HCT116 (cell line): ENCODE measurements around the gene KDM2B. TPM values are rescaled to one million over a fixed set of nuclear protein-coding genes. Genes with fewer than 3 reads are reported as not detected.

ENCODE experiments used
- ATAC-seq: fragments of 200-7000 bp; cut with Tn5 transposase; 2 replicates; pipeline ENCODE4 v1.9.1; 2020; ENCODE audit warnings: mild to moderate bottlenecking, moderate library complexity
- BruUV-seq: library from RNA; stranded (reverse); fragments of 400-500 nt; replicated peaks from 2 replicates; lab custom pipeline; 2021; lab: Mats Ljungman, UMichigan
- CTCF ChIA-PET: fragments of 300-600 bp; sonication (Branson Sonifier 250); formaldehyde crosslinking; loops from one replicate; lab custom pipeline; 2021; ENCODE audit warnings: antibody characterized with exemption; lab: Charles Lee
- POLR2A ChIA-PET: fragments of 300-600, 350-600 bp; sonication (Branson Sonifier 250); formaldehyde crosslinking; loops from one replicate; lab custom pipeline; 2021; ENCODE audit warnings: antibody characterized with exemption; lab: Charles Lee
- RAD21 ChIA-PET, 2 experiments: fragments of 300-600 bp; sonication (Branson Sonifier 250); formaldehyde crosslinking; loops; one replicate each; lab custom pipeline; 2023; ENCODE audit warnings: low total read pairs in 2 of 2; ENCODE audit not compliant: uncharacterized antibody in 2 of 2, unreplicated experiment in 2 of 2, low non-redundant PET in 1 of 2; lab: Charles Lee
- DNase-seq: peaks from one replicate; pipeline ENCODE4 v3.0.0-alpha.2; 2010; ENCODE audit warnings: low read depth, low spot score
- H2AFZ ChIP-seq: fragments of 200-600 bp; shearing (Covaris generic), sonication (generic); 2 replicates; pipeline ENCODE4 v1.6.1; 2017; ENCODE audit warnings: low read depth, mixed run types, mixed read lengths, antibody characterized with exemption, low read length; ENCODE audit not compliant: poor library complexity, severe bottlenecking
- H3K27ac ChIP-seq: 2 replicates; pipeline ENCODE4 v1.5.1; 2012; ENCODE audit warnings: low read depth, low read length
- H3K27me3 ChIP-seq: fragments of 200-600 bp; sonication (generic); 2 replicates; pipeline ENCODE4 v1.6.1; 2016; ENCODE audit warnings: mixed run types, low read length, mixed read lengths; ENCODE audit not compliant: insufficient read depth
- H3K36me3 ChIP-seq, 2 experiments: fragments of 200-500 bp in 1 of 2; fragments of 200-600 bp in 1 of 2; sonication (Bioruptor generic) in 1 of 2; sonication (generic) in 1 of 2; 2 replicates each; pipeline versions ENCODE4 v1.5.1 to v1.6.1; 2014 to 2016; ENCODE audit warnings: low read length in 2 of 2, inconsistent platforms in 1 of 2, mixed read lengths in 1 of 2, mixed run types in 1 of 2; ENCODE audit not compliant: insufficient read depth in 2 of 2, control insufficient read depth in 1 of 2
- H3K4me1 ChIP-seq, 2 experiments: fragments of 200-600 bp in 1 of 2; sonication (generic) in 1 of 2; 2 replicates each; pipeline versions ENCODE4 v1.5.1 to v1.6.1; 2012 to 2017; ENCODE audit warnings: low read length in 2 of 2, inconsistent platforms in 1 of 2, mild to moderate bottlenecking in 1 of 2, mixed read lengths in 1 of 2, mixed run types in 1 of 2, moderate library complexity in 1 of 2; ENCODE audit not compliant: insufficient read depth in 2 of 2, control insufficient read depth in 1 of 2
- H3K4me2 ChIP-seq: fragments of 200-600 bp; sonication (generic); 2 replicates; pipeline ENCODE4 v1.6.1; 2017; ENCODE audit warnings: mixed run types, low read length, mixed read lengths
- H3K4me3 ChIP-seq, 2 experiments: fragments of 200-600 bp in 1 of 2; sonication (generic) in 1 of 2; replicated peaks in 1 of 2; 2 replicates each; pipeline ENCODE4 v1.5.1; 2011 to 2016; ENCODE audit warnings: low read length in 2 of 2, control low read depth in 1 of 2, low read depth in 1 of 2, mild to moderate bottlenecking in 1 of 2, mixed read lengths in 1 of 2, mixed run types in 1 of 2
- H3K79me2 ChIP-seq: fragments of 200-600 bp; sonication (generic); 2 replicates; pipeline ENCODE4 v1.6.1; 2017; ENCODE audit warnings: mild to moderate bottlenecking, mixed run types, low read length, moderate library complexity, mixed read lengths; ENCODE audit not compliant: insufficient read depth
- H3K9ac ChIP-seq: fragments of 200-600 bp; sonication (generic); 2 replicates; pipeline ENCODE4 v1.6.1; 2016; ENCODE audit warnings: low read length, mixed read lengths
- H3K9me2 ChIP-seq: fragments of 200-600 bp; sonication (generic), shearing (Covaris generic); 2 replicates; pipeline ENCODE4 v1.6.1; 2017; ENCODE audit warnings: mixed run types, mild to moderate bottlenecking, moderate library complexity; ENCODE audit not compliant: insufficient read depth
- H3K9me3 ChIP-seq, 2 experiments: fragments of 200-500 bp in 1 of 2; fragments of 200-600 bp in 1 of 2; sonication (Bioruptor generic) in 1 of 2; sonication (generic) in 1 of 2; 2 replicates each; pipeline ENCODE4 v1.6.1; 2014 to 2017; ENCODE audit warnings: low read length in 2 of 2, mixed read lengths in 2 of 2, inconsistent platforms in 1 of 2, low read depth in 1 of 2, mild to moderate bottlenecking in 1 of 2, mixed run types in 1 of 2, moderate library complexity in 1 of 2; ENCODE audit not compliant: control insufficient read depth in 1 of 2, insufficient read depth in 1 of 2
- H4K20me1 ChIP-seq: fragments of 200-600 bp; sonication (generic), shearing (Covaris generic); 2 replicates; pipeline ENCODE4 v1.6.1; 2017; ENCODE audit warnings: mixed run types, mild to moderate bottlenecking, moderate library complexity; ENCODE audit not compliant: insufficient read depth
- CBX3 ChIP-seq: IDR thresholded peaks from 2 replicates; pipeline ENCODE4 v1.6.1; 2012; ENCODE audit warnings: low read depth
- CEBPB ChIP-seq: IDR thresholded peaks from 2 replicates; pipeline ENCODE4 v1.6.1; 2012; ENCODE audit warnings: low read depth
- EGR1 ChIP-seq: IDR thresholded peaks from 2 replicates; pipeline ENCODE4 v1.6.1; 2012; ENCODE audit warnings: low read depth
- POLR2AphosphoS5 ChIP-seq: IDR thresholded peaks from 2 replicates; pipeline ENCODE4 v1.6.1; 2011; ENCODE audit warnings: mild to moderate bottlenecking, low read depth, low read length, moderate library complexity
- REST ChIP-seq: IDR thresholded peaks from 2 replicates; pipeline ENCODE4 v1.6.1; 2012; ENCODE audit warnings: low read depth
- SIN3A ChIP-seq: IDR thresholded peaks from 2 replicates; pipeline ENCODE4 v1.6.1; 2012; ENCODE audit warnings: low read depth
- SRF ChIP-seq: IDR thresholded peaks from 2 replicates; pipeline ENCODE4 v1.6.1; 2012; ENCODE audit warnings: low read depth
- ZFX ChIP-seq: fragments of 450-650 bp; IDR thresholded peaks from 2 replicates; pipeline ENCODE4 v1.6.1; 2017
- ZNF274 ChIP-seq: fragments of 200-500 bp; sonication (Bioruptor generic); IDR thresholded peaks from 2 replicates; pipeline ENCODE4 v1.6.1; 2014; ENCODE audit warnings: mild to moderate bottlenecking, low read depth, low read length, inconsistent platforms
- intact Hi-C: fragments of 100-400 bp; cut with micrococcal nuclease; formaldehyde crosslinking; loops from 2 replicates; pipeline ENCODE4 v1.10.0; 2022
- total RNA-seq: library from RNA; stranded (reverse); gene quantifications from one replicate; pipeline ENCODE4 v1.2.1, GENCODE V29; 2021; ENCODE audit not compliant: unreplicated experiment

KDM2B gene
- total RNA-seq, 1 experiment from 2014 or later: 36.7 TPM

- DNase-seq (no peak), ATAC-seq (no peak)
- intact Hi-C loops: no loop called here
- Histone ChIP-seq H3K9ac (no peak overlapping the region), H4K20me1 (no peaks in the 10 kb centered on the region), H3K4me3 (no peak overlapping the region), H3K36me3 (no peaks in the 10 kb centered on the region), H3K4me1 (peaks cover 0 to 11% of the 10 kb centered on the region in 2 experiments; a peak in 2 of 4 replicates), H3K4me2 (no peak overlapping the region), H2AFZ (no peak overlapping the region), H3K9me3 (no peaks in the 10 kb centered on the region), H3K27me3 (no peaks in the 10 kb centered on the region), H3K9me2 (no peaks in the 10 kb centered on the region), H3K27ac (no peak overlapping the region), H3K79me2 (no peaks in the 10 kb centered on the region)
- ChIA-PET RAD21 (no interaction called here), CTCF (no interaction called here), POLR2A (no interaction called here)
- no peak for TF ChIP-seq SIN3A
- no peak for TF ChIP-seq CBX3
- no peak for TF ChIP-seq REST
- TF ChIP-seq EGR1: no peak
- TF ChIP-seq ZNF274: no peak
- no peak for TF ChIP-seq ZFX
- TF ChIP-seq SRF: no peak
- TF ChIP-seq CEBPB: no peak
- TF ChIP-seq POLR2AphosphoS5: no peak
- no TSS peak for BruUV-seq
Measured at GRCh38 chr12:121522971-121523370, 57.9 kb downstream of the KDM2B start.
